ENCODE data around the gene COX11.
A peak's percentile ranks its signal among the peaks of the same experiment; 100 is the strongest.

The COX11 gene

GRCh38 chr17:54968262-54968987 is at the start of gene COX11, which contains the start of gene STXBP4:
TSS of gene COX11 (minus strand) at chr17:54968654. CDS start at chr17:54968646, 8 bp downstream.
TSS of gene STXBP4 (plus strand) at chr17:54968765. CDS start at chr17:54986220, 17,455 bp downstream.
- DNase-seq (ENCODE audit: low read depth in 3 of 3) = peak; percentile 83 to 90 (median 86)

DNA sequence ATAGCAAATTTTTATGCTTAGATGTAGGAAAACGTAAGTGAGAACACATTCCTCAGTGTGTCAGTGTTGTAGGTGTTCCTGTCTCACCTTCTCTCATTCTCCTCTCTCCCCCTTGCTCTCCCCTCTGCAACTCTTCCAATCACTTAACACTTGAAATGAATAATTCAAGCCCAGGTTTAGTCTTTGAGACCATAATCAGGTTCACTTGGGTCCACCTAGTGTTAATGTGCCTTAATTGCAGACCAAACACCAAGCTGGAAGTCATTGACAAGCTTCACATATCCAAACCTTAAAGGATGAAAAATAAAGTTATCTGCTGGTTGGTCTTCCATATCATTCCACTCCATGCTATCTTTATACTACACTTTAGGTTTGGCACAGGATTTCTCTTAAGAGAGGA is 37.1 kb upstream of the COX11 start:
- DNase-seq (ENCODE audit: low read depth in 3 of 3) = no peak

DNA sequence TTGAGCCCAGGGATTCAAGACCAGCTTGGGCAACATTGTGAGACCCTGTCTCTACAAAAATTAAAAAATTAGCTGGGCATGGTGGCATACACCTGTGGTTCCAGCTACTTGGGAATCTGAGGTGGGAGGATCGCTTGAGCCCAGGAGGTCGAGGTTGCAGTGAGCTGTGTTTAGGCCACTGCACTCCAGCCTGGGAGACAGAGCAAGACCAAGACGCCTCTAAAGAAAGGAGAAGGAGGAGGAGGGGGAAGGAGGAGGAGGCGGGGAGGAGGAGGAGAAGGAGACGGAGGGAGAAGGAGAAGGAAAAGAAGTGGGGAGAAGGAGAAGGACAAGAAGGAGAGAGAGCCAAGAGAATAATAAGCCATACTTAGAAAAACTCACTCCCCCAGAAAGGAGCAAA is 36.0 kb upstream of the COX11 start:
- DNase-seq (ENCODE audit: low read depth in 3 of 3) = no peak

- DNase-seq (ENCODE audit: low read depth in 3 of 3) = no peak
Observed at GRCh38 chr17:55002458-55002857, 34.0 kb upstream of the COX11 start.

- DNase-seq (ENCODE audit: low read depth in 3 of 3) = no peak
Observed at GRCh38 chr17:54996441-54996840, 28.0 kb upstream of the COX11 start.

- DNase-seq (ENCODE audit: low read depth in 3 of 3) = no peak
Observed at GRCh38 chr17:54992797-54993639, 24.6 kb upstream of the COX11 start.

DNA sequence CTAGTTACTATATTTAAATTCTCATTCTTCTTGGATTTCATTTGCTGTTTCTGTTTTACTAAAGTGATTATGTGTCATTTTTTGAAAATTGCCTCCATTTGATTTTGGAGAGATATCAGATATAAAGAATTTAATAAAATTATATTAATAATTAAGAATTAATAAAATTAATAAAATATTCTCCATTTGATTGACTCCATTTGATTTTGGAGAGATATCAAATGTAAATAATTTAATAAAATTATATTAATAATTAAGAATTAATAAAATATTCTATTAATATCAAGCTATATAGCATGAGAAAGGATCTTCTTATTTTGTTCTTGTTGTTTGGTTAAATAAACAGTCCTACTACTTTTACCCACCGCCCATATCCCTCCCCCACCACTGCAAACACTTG is 23.1 kb upstream of the COX11 start:
- no peak for DNase-seq (ENCODE audit: low read depth in 3 of 3)

DNA sequence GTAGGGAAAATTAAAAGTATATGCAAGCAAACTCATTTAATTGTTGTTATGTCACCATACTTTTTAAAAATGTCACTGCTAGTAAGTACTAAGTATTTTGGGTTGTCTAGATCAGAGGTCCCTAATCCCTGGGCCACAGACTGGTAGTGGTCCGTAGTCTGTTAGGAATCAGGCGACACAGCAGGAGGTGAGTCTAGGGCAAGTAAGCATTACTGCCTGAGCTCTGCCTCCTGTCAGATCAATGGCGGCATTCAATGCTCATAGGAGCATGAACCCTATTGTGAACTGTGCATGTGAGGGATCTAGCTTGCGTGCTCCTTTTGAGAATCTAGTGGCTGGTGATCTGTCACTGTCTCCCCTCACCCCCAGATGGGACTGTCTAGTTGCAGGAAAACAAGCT is 21.7 kb upstream of the COX11 start:
- no peak for DNase-seq (ENCODE audit: low read depth in 3 of 3)

DNA sequence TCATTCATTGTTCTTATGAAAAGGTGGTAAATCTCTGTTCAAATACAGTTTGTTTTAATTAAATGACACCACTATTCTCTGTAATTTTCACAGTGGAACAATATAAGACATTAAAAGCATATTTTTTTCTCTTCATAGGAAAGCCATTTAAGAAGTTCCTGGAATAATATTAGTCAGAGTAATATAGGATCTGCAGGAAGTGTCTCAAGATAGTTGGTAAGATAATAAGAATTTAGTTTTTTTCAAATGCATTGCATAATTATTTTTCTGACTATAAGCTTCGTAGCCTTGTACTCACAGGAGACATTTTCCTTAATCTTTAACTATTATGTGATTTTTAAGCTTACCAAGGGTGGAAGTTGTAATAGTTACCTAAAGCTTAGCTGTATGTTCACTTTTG is 17.0 kb upstream of the COX11 start:
- DNase-seq (ENCODE audit: low read depth in 3 of 3) = no peak

- no peak for DNase-seq (ENCODE audit: low read depth in 3 of 3)
Observed at GRCh38 chr17:54983260-54983659, 14.8 kb upstream of the COX11 start.

DNA sequence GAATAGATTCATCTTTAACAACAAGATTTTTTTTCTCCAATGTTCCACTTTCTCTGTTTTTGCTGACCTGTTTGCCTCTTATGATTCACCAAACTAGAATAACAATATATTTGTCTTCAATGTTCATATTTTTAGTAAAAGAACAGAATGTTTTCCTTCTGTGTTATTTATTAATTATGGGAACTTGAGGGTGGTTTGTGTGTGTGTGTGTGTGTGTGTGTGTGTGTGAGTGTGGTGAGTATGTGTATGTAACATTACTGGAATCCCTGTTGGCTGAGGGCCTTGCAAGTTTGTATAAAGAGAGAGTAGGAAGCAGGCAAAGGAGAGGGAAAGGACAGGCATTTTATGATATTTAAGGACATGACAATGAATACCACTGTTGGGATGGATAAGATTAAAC is 13.9 kb upstream of the COX11 start:
- DNase-seq (ENCODE audit: low read depth in 3 of 3) = no peak

DNA sequence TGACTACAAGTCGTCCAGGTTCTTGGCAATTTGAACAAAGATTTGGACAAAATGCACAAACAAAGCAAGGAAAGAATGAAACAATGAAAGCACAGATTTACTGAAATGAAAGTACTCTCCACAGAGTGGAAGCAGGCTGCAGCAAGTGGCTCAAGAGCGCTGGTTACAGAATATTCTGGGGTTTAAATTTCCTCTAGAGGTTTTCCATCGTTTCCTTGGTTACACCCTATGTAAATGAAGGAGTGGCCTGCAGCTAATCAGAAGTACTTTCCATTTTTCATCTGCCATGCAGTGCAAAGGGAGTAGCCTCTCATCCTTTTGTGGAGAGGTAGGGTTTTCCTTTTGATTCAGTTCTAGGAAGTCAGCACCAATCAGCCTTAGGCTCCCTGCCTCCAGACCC is 11.9 kb upstream of the COX11 start:
- DNase-seq (ENCODE audit: low read depth in 3 of 3) = no peak

- DNase-seq (ENCODE audit: low read depth in 3 of 3) = no peak
Observed at GRCh38 chr17:54979657-54980056, 11.2 kb upstream of the COX11 start.

- no peak for DNase-seq (ENCODE audit: low read depth in 3 of 3)
Observed at GRCh38 chr17:54977744-54978143, 9.3 kb upstream of the COX11 start.

GRCh38 chr17:54976316-54976715 is 7.9 kb upstream of the COX11 start:
- DNase-seq (ENCODE audit: low read depth in 3 of 3) = no peak

- DNase-seq (ENCODE audit: low read depth in 3 of 3) = no peak
Observed at GRCh38 chr17:54974759-54975158, 6.3 kb upstream of the COX11 start.

- no peak for DNase-seq (ENCODE audit: low read depth in 3 of 3)
Observed at GRCh38 chr17:54972406-54973138, 4.1 kb upstream of the COX11 start.

DNA sequence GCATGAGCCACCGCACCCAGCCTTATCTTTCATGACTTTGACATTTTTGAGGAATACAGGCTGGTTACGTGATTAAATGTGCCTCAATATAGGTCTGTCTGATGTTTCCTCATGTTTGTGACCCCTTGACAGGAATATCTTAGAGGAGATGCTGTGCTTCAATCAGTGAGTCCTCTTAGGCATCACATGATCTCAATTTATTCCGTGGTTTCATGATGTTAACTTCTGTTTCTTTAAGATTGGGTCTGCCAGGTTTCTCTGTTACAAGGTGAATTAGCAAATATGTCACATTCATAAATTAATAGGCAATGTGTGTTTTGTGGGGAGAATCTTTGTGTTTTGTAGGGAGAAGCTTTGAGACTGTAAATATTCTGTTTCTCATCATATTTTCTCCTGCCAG is 3.4 kb upstream of the COX11 start:
- DNase-seq (ENCODE audit: low read depth in 3 of 3) = no peak

DNA sequence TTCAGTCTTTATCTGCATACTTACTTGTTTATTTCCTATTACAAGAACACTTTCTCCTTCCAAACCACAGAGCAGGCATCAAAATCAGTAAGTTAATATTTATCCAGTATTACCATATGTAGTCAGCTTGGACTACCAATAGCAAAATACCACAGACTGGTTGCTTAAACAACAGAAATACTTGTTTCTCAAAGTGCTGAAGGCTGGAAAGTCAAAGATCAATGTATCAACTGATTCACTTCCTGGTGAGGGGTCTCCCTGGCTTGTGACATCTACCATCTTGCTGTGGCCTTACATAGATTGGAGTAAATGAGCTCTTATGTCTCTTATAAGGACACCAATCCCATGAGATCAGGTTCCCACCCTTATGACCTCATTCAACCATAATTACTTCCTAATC is 2.7 kb upstream of the COX11 start:
- DNase-seq (ENCODE audit: low read depth in 3 of 3) = no peak

GRCh38 chr17:54969658-54970572 is 1.5 kb upstream of the COX11 start:
- no peak for DNase-seq (ENCODE audit: low read depth in 3 of 3)

GRCh38 chr17:54968988-54969332 is 506 bp upstream of the COX11 start:
- DNase-seq (ENCODE audit: low read depth in 3 of 3) = peak in 1 of 3 donors; percentile 2

Data from stimulated activated CD4-positive, alpha-beta T cell treated with anti-CD3 and anti-CD28 coated beads, TNF-alpha, amount 100 ng/mL, for 48 hours (primary cell).